Measurements from ENCODE around the gene ERCC6. TPM values are rescaled to one million over a fixed set of nuclear protein-coding genes. Genes with fewer than 3 reads are reported as not detected.

Gene ERCC6
- total RNA-seq, 1 experiment from 2014 or later = 64.4 TPM

DNA sequence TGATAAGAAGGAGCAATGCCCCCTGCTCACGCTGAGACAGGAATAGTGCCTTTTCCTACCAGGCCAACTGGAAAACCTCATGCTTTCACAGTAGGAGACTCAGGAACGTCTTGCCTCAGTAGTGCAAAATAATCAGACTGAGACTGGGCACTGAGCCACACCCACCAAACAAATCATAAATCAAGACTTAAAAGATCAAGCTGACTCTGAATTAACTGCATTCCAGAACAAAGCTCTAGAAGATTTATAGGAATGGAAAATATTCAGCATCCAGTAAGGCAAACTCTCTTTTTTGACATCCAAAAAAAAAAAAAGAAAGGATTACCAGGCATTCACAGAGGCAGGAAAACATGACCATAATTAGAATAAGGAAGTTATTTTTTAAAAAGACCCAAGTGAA lies 40.7 kb upstream of the ERCC6 start:
- BruUV-seq (replicated peaks) = no TSS peak
- Mint-ChIP-seq H3K4me3 (ENCODE audit: unreplicated experiment) (no peak overlapping the region), H3K9me3 (ENCODE audit: unreplicated experiment) (peaks cover 5% of the 10 kb centered on the region), H3K36me3 (ENCODE audit: insufficient read depth, unreplicated experiment) (no peaks in the 10 kb centered on the region), H3K27ac (ENCODE audit: low read depth, unreplicated experiment) (no peak overlapping the region), H3K4me1 (ENCODE audit: insufficient read depth, unreplicated experiment) (peaks cover 30% of the 10 kb centered on the region), H3K27me3 (ENCODE audit: insufficient read depth, unreplicated experiment) (no peaks in the 10 kb centered on the region)
- CTCF ChIA-PET = interaction anchor here (4.5 kb wide), 1 partner anchor 14 kb away, joined by 36 read pairs; no protein-coding TSS in a partner anchor
- intact Hi-C loops (cut with micrococcal nuclease) = no loop called here
- DNase-seq (ENCODE audit: unreplicated experiment) = no peak
- TF ChIP-seq, protein P1, sequence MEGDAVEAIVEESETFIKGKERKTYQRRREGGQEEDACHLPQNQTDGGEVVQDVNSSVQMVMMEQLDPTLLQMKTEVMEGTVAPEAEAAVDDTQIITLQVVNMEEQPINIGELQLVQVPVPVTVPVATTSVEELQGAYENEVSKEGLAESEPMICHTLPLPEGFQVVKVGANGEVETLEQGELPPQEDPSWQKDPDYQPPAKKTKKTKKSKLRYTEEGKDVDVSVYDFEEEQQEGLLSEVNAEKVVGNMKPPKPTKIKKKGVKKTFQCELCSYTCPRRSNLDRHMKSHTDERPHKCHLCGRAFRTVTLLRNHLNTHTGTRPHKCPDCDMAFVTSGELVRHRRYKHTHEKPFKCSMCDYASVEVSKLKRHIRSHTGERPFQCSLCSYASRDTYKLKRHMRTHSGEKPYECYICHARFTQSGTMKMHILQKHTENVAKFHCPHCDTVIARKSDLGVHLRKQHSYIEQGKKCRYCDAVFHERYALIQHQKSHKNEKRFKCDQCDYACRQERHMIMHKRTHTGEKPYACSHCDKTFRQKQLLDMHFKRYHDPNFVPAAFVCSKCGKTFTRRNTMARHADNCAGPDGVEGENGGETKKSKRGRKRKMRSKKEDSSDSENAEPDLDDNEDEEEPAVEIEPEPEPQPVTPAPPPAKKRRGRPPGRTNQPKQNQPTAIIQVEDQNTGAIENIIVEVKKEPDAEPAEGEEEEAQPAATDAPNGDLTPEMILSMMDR (IDR thresholded peaks at IDR 0.05; ENCODE audit: unreplicated experiment) = no peak
- POLR2A ChIA-PET = interaction anchor here (0.7 kb wide), 1 partner anchor 923 kb away, joined by 3 read pairs; no protein-coding TSS in a partner anchor

DNA sequence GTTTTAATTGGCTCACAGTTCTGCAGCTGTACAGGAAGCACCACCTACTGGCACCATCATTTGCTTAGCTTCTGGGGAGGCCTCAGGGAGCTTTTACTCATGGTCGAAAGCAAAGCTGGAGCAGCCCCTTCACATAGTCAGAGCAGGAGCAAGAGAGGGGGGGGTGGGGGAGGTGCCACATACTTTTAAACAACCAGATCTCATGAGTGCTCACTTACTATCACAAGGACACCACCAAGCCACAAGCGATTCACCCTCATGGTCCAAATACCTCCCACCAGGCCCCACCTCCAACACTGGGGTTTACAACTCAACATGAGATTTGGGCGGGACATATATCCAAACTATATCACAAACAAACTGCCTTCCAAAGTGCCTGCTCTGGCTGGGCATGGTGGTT lies 39.5 kb upstream of the ERCC6 start:
- Mint-ChIP-seq H3K9me3 (ENCODE audit: unreplicated experiment) (peaks cover 5% of the 10 kb centered on the region), H3K4me1 (ENCODE audit: insufficient read depth, unreplicated experiment) (peaks cover 35% of the 10 kb centered on the region), H3K27ac (ENCODE audit: low read depth, unreplicated experiment) (no peak overlapping the region), H3K36me3 (ENCODE audit: insufficient read depth, unreplicated experiment) (no peaks in the 10 kb centered on the region), H3K27me3 (ENCODE audit: insufficient read depth, unreplicated experiment) (no peaks in the 10 kb centered on the region), H3K4me3 (ENCODE audit: unreplicated experiment) (no peak overlapping the region)
- intact Hi-C loops (cut with micrococcal nuclease) = no loop called here
- TF ChIP-seq, protein P1 (IDR thresholded peaks at IDR 0.05; ENCODE audit: unreplicated experiment) = no peak
- ChIA-PET POLR2A (interaction anchor here (0.6 kb wide), 1 partner anchor 24 kb away, joined by 3 read pairs; no protein-coding TSS in a partner anchor), CTCF (no interaction called here)
- no TSS peak for BruUV-seq (replicated peaks)
- DNase-seq (ENCODE audit: unreplicated experiment) = no peak

DNA sequence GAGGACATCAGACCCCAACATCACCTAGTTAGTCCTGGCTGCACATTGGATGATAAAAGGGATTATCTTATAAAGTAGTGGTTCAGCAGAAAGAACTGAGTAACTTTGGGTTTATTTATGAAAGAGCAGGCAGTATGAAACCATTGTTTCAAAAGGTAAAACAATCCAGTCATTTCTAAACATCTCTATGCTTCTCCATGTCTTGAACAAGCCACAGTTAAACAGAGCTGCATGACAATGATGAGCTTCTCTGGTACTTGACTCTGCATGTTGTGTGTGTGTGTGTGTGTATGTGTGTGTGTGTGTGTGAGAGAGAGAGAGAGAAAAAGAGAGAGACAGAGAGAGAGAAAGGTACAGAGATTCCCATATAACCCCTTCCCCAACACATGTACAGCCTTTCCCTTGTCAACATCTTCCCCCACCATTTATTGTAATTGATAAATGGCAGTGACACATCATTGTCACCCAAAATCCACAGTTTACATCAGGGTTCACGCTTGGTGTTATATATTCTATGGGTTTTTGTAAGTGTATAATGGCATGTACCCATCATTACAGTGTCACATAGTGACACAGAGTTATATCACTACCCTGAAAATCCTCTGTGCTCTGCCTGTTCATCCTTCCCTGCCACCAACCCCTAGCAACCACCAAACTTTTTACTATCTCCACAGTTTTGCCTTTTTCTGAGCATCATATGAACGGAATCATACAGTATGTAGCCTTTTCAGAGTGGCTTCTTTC lies 38.4 kb upstream of the ERCC6 start:
- Mint-ChIP-seq H3K9me3 (ENCODE audit: unreplicated experiment) (no peaks in the 10 kb centered on the region), H3K27me3 (ENCODE audit: insufficient read depth, unreplicated experiment) (no peaks in the 10 kb centered on the region), H3K27ac (ENCODE audit: low read depth, unreplicated experiment) (no peak overlapping the region), H3K4me3 (ENCODE audit: unreplicated experiment) (no peak overlapping the region), H3K4me1 (ENCODE audit: insufficient read depth, unreplicated experiment) (peaks cover 28% of the 10 kb centered on the region), H3K36me3 (ENCODE audit: insufficient read depth, unreplicated experiment) (no peaks in the 10 kb centered on the region)
- ChIA-PET POLR2A (interaction anchor here (0.7 kb wide), 1 partner anchor 9 kb away, joined by 3 read pairs; no protein-coding TSS in a partner anchor), CTCF (interaction anchor here (0.7 kb wide), 1 partner anchor 18 kb away, joined by 3 read pairs; no protein-coding TSS in a partner anchor)
- BruUV-seq (replicated peaks) = no TSS peak
- intact Hi-C loops (cut with micrococcal nuclease) = no loop called here
- DNase-seq (ENCODE audit: unreplicated experiment) = no peak
- TF ChIP-seq, protein P1 (IDR thresholded peaks at IDR 0.05; ENCODE audit: unreplicated experiment) = no peak

DNA sequence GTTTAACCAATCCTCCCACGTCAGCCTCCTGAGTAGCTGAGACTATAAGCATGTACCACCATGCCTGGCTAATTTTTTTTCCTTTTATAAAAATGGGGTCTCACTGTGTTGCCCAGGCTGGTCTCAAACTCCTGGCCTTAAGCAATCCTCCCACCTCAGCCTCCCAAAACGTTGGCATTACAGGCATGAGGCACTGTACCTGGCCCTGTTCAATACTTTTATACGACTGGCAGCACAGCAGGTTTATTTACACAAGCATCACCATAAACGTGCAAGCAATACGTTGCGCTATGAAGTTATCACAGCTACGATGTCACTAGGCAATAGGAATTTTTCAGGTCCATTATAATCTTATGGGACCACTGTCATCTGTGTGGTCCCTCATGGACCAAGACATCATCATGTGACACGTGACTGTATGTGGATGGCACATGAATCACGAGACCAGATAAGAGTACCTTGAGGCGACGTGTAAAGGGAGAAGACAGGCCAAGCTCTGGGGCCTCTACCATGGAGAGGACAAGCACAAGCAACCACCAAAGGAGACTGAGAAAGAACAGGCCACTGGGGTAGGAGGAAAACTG lies 36.7 kb upstream of the ERCC6 start:
- BruUV-seq (replicated peaks) = no TSS peak
- POLR2A ChIA-PET = no interaction called here
- no peaks in the 10 kb centered on the region for H3K9me3 Mint-ChIP-seq (ENCODE audit: unreplicated experiment)
- intact Hi-C loops (cut with micrococcal nuclease) = no loop called here
- H3K27me3 Mint-ChIP-seq (ENCODE audit: insufficient read depth, unreplicated experiment) = no peaks in the 10 kb centered on the region
- TF ChIP-seq, protein P1 (IDR thresholded peaks at IDR 0.05; ENCODE audit: unreplicated experiment) = no peak
- H3K27ac Mint-ChIP-seq (ENCODE audit: low read depth, unreplicated experiment) = peak overlapping the region; percentile 24
- CTCF ChIA-PET = interaction anchor here (0.9 kb wide), 1 partner anchor 17 kb away, joined by 4 read pairs; no protein-coding TSS in a partner anchor
- no peak for DNase-seq (ENCODE audit: unreplicated experiment)
- H3K4me3 Mint-ChIP-seq (ENCODE audit: unreplicated experiment) = no peak overlapping the region
- H3K4me1 Mint-ChIP-seq (ENCODE audit: insufficient read depth, unreplicated experiment) = peaks cover 35% of the 10 kb centered on the region
- H3K36me3 Mint-ChIP-seq (ENCODE audit: insufficient read depth, unreplicated experiment) = no peaks in the 10 kb centered on the region
